ENCODE data around the gene ARHGAP4.

The ARHGAP4 gene

DNA sequence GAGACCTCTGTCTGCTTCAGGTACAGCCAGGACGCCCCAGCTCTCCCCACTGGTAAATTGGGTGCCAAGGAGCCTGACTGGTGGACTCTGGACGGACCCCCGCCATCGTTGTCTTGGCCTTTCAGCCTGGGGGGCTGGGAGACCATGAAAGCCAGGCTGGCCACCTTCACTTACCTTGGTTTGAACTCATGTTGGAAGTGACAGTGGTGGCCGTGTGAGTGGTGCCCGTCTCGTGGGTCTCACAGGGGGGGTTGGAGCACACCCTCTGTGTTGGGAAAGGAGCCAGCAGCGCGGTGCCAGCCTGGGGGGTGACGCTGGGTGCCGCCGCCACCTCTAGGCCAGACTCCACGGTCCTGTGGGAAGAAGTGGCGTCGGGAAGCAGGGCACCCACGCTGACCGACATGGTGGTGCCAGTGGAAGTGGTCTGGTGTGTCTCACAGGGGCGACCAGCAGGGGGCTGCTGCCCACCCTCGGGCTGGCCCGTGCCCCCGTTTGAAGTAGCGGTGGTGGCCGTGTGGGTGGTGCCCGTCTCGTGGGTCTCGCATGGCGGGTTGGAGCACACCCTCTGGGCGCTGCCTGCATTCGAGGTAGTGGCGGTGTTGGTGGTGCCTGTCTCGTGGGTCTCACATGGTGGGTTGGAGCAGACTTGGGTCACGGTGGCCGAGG is 28.0 kb upstream of the ARHGAP4 start:
- Mint-ChIP-seq H3K4me3 (no peak overlapping the region), H3K36me3 (peaks cover 77% of the 10 kb centered on the region), H3K9me3 (no peaks in the 10 kb centered on the region), H3K4me1 (no peaks in the 10 kb centered on the region), H3K27ac (no peak overlapping the region)
- DNase-seq (ENCODE audit: low spot score in 2 of 2) (no peak), ATAC-seq (no peak)

DNA sequence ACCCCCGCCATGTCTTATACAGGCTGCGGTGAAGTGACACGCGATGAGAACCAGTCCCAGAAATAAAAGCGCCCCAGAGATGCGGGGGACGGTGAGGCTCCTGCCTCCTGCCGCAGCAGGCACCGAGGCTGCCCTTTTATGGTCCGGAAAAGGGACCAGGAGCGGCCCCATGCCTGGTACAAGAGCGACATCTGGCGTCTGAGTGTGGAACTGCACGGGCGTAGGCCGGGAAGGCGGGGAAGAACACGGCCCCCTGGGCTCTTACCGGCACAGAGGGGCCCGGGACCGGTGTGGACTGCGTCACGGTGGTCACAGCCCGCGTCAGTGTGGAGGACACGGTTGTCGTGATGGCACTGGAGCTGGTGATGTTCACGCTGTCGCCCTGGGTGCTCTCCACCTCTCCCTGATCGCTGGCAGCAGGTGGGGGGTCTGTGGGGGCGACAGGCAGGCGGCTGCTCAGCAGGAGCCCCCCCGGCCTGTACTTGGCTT is 27.3 kb upstream of the ARHGAP4 start:
- peak; percentile 77 for ATAC-seq
- H3K4me3 Mint-ChIP-seq = no peak overlapping the region
- H3K4me1 Mint-ChIP-seq = peaks cover 6% of the 10 kb centered on the region
- no peaks in the 10 kb centered on the region for H3K9me3 Mint-ChIP-seq
- H3K27ac Mint-ChIP-seq = peak overlapping the region; percentile 54
- DNase-seq (ENCODE audit: low spot score in 2 of 2) = peak; percentile 72 to 88
- H3K36me3 Mint-ChIP-seq = peaks cover 80% of the 10 kb centered on the region

DNA sequence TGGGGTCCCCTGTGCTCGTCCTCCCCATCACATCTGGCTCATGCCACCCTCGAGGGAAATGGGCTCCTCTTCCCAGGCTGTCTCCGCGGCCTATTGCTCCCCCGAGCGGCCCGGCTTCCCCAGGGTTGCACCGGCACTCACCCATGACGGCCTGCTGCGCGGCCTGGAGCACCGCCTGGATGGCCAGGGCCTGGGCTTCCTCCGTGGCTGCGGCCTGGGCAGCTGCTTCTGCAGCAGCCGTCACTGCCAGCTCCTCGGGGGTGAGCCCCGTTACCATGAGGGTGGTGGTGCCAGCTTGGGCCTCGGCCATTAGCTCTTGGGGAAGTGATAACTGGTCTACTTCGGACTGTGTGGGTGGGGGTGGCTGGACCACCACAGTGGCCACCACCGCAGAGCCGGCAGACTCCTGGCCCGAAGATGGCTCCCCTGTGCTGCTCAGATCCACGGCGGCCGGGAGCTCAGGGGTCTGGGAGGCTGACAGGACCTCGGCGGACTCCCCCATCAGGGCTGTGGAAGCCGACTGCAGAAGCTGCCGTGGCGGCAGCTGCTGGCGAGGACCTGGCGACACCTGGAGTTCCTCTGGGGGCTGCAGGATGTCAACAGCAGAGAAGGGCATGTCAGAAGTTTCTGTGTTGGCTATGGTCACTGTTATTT is 26.4 kb upstream of the ARHGAP4 start:
- H3K4me3 Mint-ChIP-seq = no peak overlapping the region

DNA sequence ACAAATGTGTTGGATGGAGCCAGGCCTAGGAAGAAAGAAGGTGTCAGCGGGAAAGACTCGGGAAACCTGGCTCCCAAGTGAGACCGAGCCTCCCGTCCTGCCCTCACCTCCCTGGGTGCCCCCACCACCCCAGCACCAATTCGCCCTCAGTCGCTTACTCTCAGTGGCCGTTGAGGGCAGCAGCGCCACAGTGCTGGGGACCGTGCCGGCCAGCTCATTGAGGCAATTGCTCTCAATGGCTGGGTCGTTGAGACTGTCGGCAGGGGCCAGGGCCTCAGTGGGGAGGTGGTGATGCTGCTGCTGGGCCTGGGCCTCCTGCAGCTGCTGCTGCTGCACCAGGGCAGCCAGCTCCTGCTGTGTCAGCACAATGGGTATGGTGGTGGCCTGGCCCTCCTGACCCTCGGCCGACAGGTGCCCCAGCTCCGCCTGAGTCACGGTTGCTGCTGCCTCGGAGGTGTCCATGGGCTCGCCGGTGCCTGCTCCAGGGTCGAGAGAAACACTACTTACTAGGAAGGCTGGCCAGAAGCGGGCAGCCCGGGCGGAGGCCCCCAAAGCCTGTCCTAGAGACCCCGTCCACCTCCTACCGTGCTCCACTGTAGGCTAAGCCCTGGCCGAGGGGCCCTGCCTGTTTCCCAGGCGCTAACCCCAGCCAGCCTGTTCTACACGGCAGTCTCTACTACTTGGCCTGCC is 25.8 kb upstream of the ARHGAP4 start:
- peaks cover 93% of the 10 kb centered on the region for H3K36me3 Mint-ChIP-seq
- peaks cover 16% of the 10 kb centered on the region for H3K4me1 Mint-ChIP-seq
- DNase-seq (ENCODE audit: low spot score in 2 of 2) (no peak), ATAC-seq (no peak)
- H3K27ac Mint-ChIP-seq = peak overlapping the region; percentile 54
- no peaks in the 10 kb centered on the region for H3K9me3 Mint-ChIP-seq
- H3K4me3 Mint-ChIP-seq = no peak overlapping the region

More for the DNA sequence above, 26.4 kb upstream of the ARHGAP4 start:
- ATAC-seq (no peak), DNase-seq (ENCODE audit: low spot score in 2 of 2) (no peak)
- Mint-ChIP-seq H3K27ac (peak overlapping the region; percentile 54), H3K4me1 (peaks cover 12% of the 10 kb centered on the region), H3K9me3 (no peaks in the 10 kb centered on the region), H3K36me3 (peaks cover 88% of the 10 kb centered on the region)

DNA sequence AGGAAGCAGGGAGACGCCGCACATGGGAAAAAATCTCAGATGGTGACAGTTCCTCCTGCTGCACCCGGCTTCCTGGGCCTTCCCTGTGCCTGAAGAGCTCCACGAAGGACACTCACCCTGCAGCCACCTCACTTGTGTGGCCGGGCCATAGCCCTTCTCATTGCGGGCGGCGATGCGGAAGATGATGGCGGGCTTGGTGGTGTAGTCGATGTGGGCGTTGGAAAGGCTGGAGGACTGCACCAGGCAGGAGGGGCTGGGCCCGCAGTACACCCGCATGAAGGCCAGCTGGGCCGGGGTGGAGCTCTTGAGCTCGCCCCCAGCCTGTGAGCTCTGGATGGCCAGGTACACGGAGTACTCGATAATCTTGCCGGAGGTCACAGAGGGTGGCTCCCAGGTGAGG is 24.1 kb upstream of the ARHGAP4 start:
- peak overlapping the region; percentile 26 for H3K27ac Mint-ChIP-seq
- no peaks in the 10 kb centered on the region for H3K9me3 Mint-ChIP-seq
- no peak for DNase-seq (ENCODE audit: low spot score in 2 of 2)
- ATAC-seq = no peak
- peaks cover 16% of the 10 kb centered on the region for H3K4me1 Mint-ChIP-seq
- H3K36me3 Mint-ChIP-seq = peaks cover 76% of the 10 kb centered on the region
- no peak overlapping the region for H3K4me3 Mint-ChIP-seq

DNA sequence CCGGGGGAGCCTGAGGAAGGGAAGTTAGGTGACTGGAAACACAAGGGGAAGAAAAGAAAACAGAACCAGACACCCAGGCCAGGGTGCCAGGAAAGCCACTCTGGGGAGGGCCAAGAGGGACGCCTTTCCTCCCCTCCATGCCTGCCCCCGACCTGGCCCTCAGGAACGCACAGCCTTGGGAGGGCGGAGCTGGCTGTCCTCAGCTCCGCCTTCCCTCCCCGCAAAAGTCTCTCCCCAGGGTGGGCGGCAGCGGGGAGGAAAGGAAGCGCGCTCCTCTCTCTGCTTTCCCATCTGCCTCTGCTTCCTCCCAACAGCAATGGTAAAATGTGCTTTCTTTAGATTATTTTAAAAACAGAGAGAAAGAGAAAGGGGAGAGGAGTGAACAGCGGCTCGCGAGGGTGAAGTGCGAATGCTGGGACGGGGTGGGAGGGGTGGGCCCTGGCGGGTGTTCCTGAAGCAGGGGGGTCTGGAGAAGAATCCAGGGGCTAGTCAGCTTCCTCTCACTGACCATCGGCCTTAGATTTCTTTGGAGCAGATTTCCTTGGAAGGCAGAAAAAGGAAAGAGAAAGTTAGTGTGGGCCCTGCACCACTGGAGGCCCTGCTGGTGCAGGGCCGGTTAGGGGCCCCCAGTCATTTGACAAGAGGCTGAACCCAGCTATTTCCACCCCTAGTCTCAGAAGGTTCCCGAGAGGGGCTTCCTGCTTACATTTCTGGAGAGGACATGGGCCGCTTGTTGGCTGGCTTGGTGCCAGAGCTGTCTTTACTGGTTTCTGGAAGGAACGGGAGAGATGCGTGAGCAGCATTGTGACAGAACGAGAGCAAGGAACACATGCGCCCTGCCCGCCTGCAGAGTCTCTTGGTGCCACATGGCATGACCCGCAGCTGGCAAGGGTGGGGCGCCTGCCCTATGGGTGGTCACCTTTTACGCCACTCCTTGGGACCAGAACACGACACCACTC is 23.1 kb upstream of the ARHGAP4 start:
- no peak overlapping the region for H3K4me3 Mint-ChIP-seq
- H3K36me3 Mint-ChIP-seq = peaks cover 75% of the 10 kb centered on the region
- peaks cover 21% of the 10 kb centered on the region for H3K4me1 Mint-ChIP-seq
- DNase-seq (ENCODE audit: low spot score in 2 of 2) (no peak), ATAC-seq (no peak)
- H3K9me3 Mint-ChIP-seq = no peaks in the 10 kb centered on the region
- peak overlapping the region; percentile 77 for H3K27ac Mint-ChIP-seq

DNA sequence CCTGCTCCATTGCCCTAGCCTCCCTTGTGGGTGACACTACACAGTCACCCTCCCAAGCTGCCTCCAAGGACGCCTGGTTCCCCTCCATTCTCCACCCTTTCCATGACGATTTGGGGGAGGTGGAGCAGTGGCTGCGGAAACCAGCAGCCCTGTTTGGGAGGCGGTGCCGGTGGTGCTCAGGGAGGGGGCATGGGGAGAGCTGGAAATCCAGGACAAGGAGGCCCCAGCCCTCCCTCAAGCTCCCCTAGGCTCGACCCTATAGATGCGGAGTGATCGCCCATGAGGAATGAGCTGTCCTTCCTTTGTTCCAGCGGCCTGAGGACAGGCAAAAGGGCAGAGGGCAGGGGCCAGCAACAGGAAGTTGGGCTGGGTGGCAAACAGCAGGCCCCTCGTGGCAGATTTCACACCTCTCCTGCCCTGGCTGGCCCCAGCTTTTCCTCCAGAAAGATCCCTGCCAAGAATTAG is 22.0 kb upstream of the ARHGAP4 start:
- DNase-seq (ENCODE audit: low spot score in 2 of 2) (no peak), ATAC-seq (no peak)

DNA sequence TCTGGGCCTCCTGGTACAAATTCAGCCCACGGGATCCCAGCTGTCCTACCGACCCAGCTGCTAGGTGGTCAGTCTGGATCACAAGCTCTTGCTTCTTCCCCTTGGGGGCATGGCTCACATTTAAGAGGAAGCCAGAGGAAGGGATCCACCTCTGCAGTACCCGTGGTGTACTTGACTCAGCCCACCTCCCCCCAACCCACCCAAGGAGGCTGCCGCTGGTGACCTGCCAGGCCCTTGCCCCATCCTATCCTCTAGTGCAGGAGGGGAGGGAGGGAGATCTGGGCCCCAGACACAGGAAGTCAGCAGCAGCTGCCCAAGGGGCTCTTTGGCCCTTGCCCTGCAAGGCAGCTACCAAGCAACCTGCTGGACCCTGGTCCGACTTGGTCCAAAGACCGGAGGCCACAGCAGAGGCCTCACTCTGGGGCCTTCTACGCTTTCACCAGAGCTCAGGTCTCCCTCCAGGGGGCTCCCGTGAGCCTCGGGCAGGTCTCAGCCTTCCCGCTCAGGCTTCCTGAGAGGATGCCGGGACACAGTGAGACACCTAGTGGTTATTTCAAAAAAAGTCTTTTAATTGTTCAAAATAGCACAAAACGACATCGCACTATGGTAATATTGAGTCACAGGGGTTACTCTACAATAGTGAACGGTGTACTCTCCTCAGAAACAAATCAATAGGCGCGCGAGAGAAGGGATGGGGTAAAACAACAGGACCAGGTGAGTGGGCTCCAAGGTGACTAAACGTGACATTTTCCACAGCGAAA is 21.1 kb upstream of the ARHGAP4 start:
- ATAC-seq (peak; percentile 89), DNase-seq (ENCODE audit: low spot score in 2 of 2) (peak; percentile 58 to 83)
- Mint-ChIP-seq H3K27ac (peak overlapping the region; percentile 77), H3K9me3 (no peaks in the 10 kb centered on the region), H3K4me3 (no peak overlapping the region), H3K36me3 (peaks cover 56% of the 10 kb centered on the region), H3K4me1 (peaks cover 21% of the 10 kb centered on the region)

More for the DNA sequence above, 22.0 kb upstream of the ARHGAP4 start:
- peaks cover 64% of the 10 kb centered on the region for H3K36me3 Mint-ChIP-seq
- H3K4me1 Mint-ChIP-seq = peaks cover 21% of the 10 kb centered on the region
- no peaks in the 10 kb centered on the region for H3K9me3 Mint-ChIP-seq
- H3K27ac Mint-ChIP-seq = peak overlapping the region; percentile 77
- no peak overlapping the region for H3K4me3 Mint-ChIP-seq

DNA sequence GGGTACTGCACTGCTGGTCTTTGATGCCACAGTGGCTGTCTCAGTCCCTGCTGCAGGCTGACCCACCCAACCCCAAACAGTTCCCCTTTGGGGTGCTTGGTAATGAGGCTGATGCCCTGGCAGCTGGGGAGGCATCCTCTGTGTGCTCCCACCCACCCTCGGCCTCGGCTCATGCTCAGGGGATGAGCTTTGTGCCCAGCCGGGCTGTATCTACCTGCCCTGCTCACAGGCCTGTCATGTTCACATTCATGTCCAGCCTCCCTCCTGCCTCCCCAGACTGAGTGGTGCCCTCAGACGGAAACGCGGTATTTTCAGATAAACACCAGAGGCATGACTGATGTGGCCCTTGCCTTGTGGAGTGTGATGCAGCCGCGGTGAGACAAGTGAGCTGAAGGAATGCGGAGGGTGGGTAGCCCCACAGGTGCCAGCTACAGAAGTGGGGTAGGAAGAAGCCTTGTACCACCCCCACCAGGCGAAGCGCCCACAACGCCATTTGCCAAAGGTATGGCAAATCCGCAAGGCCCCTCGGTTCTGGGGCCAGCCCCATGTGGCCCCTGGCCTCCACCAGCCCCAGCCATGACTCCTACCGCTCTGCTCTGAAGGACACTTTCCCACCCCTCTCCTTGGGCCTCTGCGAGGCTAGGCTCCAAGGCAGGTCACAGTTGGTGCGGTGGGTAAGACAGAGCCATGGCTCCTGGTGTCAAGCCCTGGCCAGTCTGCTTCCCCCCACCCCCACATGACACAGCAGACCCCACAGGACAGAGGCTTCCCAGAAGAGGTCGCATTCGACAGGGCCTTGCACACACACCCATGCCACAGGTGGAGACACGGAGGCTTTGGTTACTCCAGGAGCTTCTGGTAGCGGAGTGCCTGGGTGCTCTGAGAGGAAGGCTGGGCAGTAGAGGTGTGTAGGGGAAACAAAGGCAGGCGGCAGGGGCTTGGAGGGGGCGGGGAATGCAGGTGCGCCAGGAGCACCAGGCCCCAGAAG is 20.2 kb upstream of the ARHGAP4 start:
- Mint-ChIP-seq H3K4me3 (no peak overlapping the region), H3K9me3 (no peaks in the 10 kb centered on the region), H3K4me1 (peaks cover 21% of the 10 kb centered on the region), H3K36me3 (peaks cover 46% of the 10 kb centered on the region), H3K27ac (peak overlapping the region; percentile 77)
- ATAC-seq (no peak), DNase-seq (ENCODE audit: low spot score in 2 of 2) (no peak)

DNA sequence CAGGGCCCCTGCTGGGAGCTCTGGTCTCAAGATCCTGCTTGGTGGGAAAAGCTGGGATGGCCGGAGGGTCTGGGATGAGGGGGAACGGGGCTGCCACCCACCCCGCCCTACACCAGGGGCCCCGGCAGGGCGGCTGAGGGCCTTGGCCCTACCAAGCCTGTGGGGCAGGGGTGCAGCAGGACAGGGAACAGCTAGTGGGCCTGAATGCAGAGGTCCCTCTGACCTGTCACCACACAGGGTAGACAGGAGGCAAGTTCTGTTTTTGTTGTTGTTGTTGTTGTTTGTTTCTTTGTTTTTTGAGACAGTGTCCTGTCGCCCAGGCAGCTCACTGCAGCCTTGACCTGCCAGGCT is 18.7 kb upstream of the ARHGAP4 start:
- peak overlapping the region; percentile 61 for H3K4me3 Mint-ChIP-seq
- H3K4me1 Mint-ChIP-seq = peaks cover 21% of the 10 kb centered on the region
- DNase-seq (ENCODE audit: low spot score in 2 of 2) (no peak), ATAC-seq (peak; percentile 8)
- peak overlapping the region; percentile 70 for H3K27ac Mint-ChIP-seq
- H3K36me3 Mint-ChIP-seq = peaks cover 32% of the 10 kb centered on the region
- no peaks in the 10 kb centered on the region for H3K9me3 Mint-ChIP-seq

DNA sequence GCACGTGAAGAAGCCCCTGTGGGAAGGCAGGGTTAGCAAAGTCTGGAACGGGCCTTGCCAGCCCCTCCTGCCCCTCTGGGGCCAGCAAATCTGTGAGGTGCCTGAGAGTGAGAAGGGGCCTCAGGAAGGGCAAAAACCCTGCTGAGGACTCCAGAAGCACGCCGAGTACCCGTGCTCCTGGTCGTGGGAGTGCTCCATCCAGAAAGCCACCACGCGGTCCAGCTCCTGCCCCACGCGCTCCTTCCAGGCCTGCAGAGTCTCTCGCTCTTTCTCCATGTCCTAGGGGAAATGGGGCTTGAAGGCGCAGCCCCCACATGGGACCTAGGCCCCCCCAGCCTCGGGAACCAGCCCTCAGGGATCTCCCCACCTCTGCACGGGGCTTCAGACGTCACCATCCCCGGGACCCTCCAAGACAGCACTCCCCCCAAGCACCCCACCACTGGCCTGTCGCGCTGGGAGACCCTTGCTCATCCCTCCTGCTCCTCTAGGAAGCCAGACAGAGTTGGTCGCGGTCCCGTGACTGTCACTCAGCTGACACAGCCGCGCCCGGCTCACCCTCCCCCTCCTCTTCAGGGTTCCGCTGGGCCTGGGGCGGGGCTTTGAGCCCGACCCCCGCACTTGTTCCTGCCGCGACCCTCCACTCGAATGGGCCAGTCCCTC is 18.2 kb upstream of the ARHGAP4 start, which contains the start of gene RENBP:
TSS of gene RENBP (minus strand) at position 504 of the 660 bp plus-strand sequence. CDS start at position 471, 33 bp downstream.
- Mint-ChIP-seq H3K27ac (peak within 1 kb of the TSS; percentile 70), H3K4me1 (peaks cover 21% of the 10 kb centered on the region), H3K36me3 (peaks cover 27% of the 10 kb centered on the region), H3K4me3 (peak within 1 kb of the TSS; percentile 61), H3K9me3 (no peaks in the 10 kb centered on the region)
- ATAC-seq (peak; percentile 23), DNase-seq (ENCODE audit: low spot score in 2 of 2) (no peak)

DNA sequence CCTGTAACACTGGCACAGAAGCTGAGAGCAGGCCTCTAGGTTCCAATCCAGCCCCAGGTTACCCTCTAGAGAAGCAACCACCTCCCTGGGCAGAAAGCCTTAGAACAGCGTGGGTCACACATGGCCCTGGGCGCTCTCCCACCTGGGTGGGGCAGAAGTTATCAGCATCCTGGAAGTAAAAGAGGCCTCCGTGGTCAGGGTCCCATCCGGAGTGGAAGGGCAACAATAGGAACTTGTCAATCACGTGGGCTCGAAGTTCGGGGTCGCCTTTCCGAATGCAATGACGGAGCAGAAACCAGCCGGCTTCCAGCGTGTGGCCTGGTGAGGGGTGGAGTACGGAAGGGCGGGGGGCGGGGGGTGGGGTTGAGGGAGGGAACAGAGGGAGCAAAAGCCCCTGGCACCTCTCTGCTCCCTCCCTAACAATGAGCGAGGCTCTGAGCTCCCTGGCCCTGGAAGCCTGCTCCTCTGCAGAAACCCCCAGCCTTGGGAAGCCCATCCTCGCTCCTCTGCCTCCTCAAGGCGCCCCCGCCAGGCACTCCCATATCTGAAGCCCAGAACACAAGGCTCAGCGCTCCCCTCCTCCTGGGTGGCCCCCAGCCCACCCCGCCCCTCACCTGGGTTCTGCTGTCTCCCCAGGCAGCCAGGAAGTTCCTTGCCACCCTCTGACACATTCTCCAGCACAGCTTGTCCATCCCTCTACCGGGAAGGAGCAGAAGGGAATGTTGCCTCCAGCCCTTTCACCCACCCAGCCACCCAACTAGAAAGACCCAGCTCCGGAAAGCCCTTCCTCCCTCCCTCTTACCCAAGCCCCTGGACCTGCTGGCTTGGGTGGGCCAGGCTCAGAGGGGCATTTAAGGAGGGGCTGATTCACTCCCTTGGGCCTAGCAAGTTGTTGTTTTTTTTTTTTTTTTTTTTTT is 15.5 kb upstream of the ARHGAP4 start:
- H3K36me3 Mint-ChIP-seq = peaks cover 6% of the 10 kb centered on the region
- peaks cover 8% of the 10 kb centered on the region for H3K4me1 Mint-ChIP-seq
- H3K9me3 Mint-ChIP-seq = no peaks in the 10 kb centered on the region
- no peak for ATAC-seq
- H3K27ac Mint-ChIP-seq = no peak overlapping the region
- no peak overlapping the region for H3K4me3 Mint-ChIP-seq
- DNase-seq (ENCODE audit: low spot score in 2 of 2) = no peak

All from stimulated activated effector memory CD8-positive, alpha-beta T cell treated with anti-CD3 and anti-CD28 coated beads, Interleukin-12 subunit alpha, Interleukin-12 subunit beta, amount 100 ng/mL, for 72 hours (primary cell).